Right hindlimb (tissue), 1 donor: ENCODE results near the gene RPN1.
A peak's percentile ranks its signal among the peaks of the same experiment; 100 is the strongest.
"Not testable (repeated sequence)": the region's sequence is repeated elsewhere in the genome, so short reads cannot be mapped to it uniquely, and the experiment has no call there.

Experiments
- DNase-seq: peaks from one replicate; pipeline ENCODE4 v3.0.0-alpha.2; 2018

Gene RPN1

GRCh38 chr3:128607710-128608048 is 42.9 kb downstream of the RPN1 start:
- no peak for DNase-seq

- no peak for DNase-seq
These were observed 44.5 kb downstream of the RPN1 start for GRCh38 chr3:128606094-128606493.

- no peak for DNase-seq
These were observed 45.2 kb downstream of the RPN1 start for GRCh38 chr3:128605091-128606046.

GRCh38 chr3:128603811-128604775 is 46.5 kb downstream of the RPN1 start:
- DNase-seq, result no peak

- DNase-seq, result no peak
These were observed 47.3 kb downstream of the RPN1 start for GRCh38 chr3:128603313-128603712.

- DNase-seq, result no peak
These were observed 51.5 kb downstream of the RPN1 start for GRCh38 chr3:128598884-128599664.

- no peak for DNase-seq
These were observed 52.7 kb downstream of the RPN1 start for GRCh38 chr3:128597900-128598299.

- DNase-seq, result no peak
These were observed 57.8 kb downstream of the RPN1 start for GRCh38 chr3:128592864-128593263.

GRCh38 chr3:128591738-128592426 is 58.7 kb downstream of the RPN1 start:
- DNase-seq, result no peak

- DNase-seq, result no peak
These were observed 59.7 kb downstream of the RPN1 start for GRCh38 chr3:128590948-128591347.

- not testable (repeated sequence) for DNase-seq
These were observed 60.6 kb downstream of the RPN1 start for GRCh38 chr3:128589985-128590384.

GRCh38 chr3:128588147-128588546 is 62.5 kb downstream of the RPN1 start:
- no peak for DNase-seq

- DNase-seq, result no peak
These were observed 63.2 kb downstream of the RPN1 start for GRCh38 chr3:128587391-128587790.

GRCh38 chr3:128586932-128587331 is 63.7 kb downstream of the RPN1 start:
- DNase-seq, result not testable (repeated sequence)

- DNase-seq, result not testable (repeated sequence)
These were observed 64.2 kb downstream of the RPN1 start for GRCh38 chr3:128586391-128586790.

GRCh38 chr3:128585974-128586373 is 64.6 kb downstream of the RPN1 start:
- DNase-seq, result no peak

GRCh38 chr3:128585189-128585588 is 65.4 kb downstream of the RPN1 start:
- DNase-seq, result no peak

GRCh38 chr3:128584412-128585020 is 66.1 kb downstream of the RPN1 start:
- peak; percentile 71 for DNase-seq

- DNase-seq, result no peak
These were observed 69.1 kb downstream of the RPN1 start for GRCh38 chr3:128581566-128581965.

GRCh38 chr3:128579927-128580326 is 70.7 kb downstream of the RPN1 start:
- DNase-seq, result no peak

GRCh38 chr3:128578346-128578745 is 72.3 kb downstream of the RPN1 start:
- no peak for DNase-seq

GRCh38 chr3:128577711-128578110 is 72.9 kb downstream of the RPN1 start:
- DNase-seq, result no peak
